ENCODE measurements around the gene ORMDL1. TPM values are rescaled to one million over a fixed set of nuclear protein-coding genes. Genes with fewer than 3 reads are reported as not detected.
A peak's percentile ranks its signal among the peaks of the same experiment; 100 is the strongest.

The ORMDL1 gene
- total RNA-seq, 1 experiment from 2014 or later = 38.4 TPM

GRCh38 chr2:189770590-189771322 is 13.4 kb downstream of the ORMDL1 start:
- Mint-ChIP-seq H3K4me3 (no peak overlapping the region), H3K27ac (no peak overlapping the region), H3K4me1 (no peaks in the 10 kb centered on the region), H3K27me3 (ENCODE audit: low read depth) (no peaks in the 10 kb centered on the region), H3K9me3 (no peaks in the 10 kb centered on the region), H3K36me3 (peaks cover 43% of the 10 kb centered on the region)
- POLR2A ChIA-PET = no interaction called here
- DNase-seq (ENCODE audit: low spot score) (no peak), ATAC-seq (no peak)
- TF ChIP-seq GTF2I (CRISPR knock-in tag; conservative IDR thresholded peaks at IDR 0.05) = no peak
- TF ChIP-seq PRDM15 (CRISPR knock-in tag; IDR thresholded peaks at IDR 0.05) = no peak
- no peak for TF ChIP-seq FOXK1 (CRISPR knock-in tag; IDR thresholded peaks at IDR 0.05)
- TF ChIP-seq ZNF138 (CRISPR knock-in tag; conservative IDR thresholded peaks at IDR 0.05) = no peak
- TF ChIP-seq TP53 (CRISPR knock-in tag; IDR thresholded peaks at IDR 0.05) = no peak
- no peak for TF ChIP-seq KAT7 (CRISPR knock-in tag; IDR thresholded peaks at IDR 0.05; ENCODE audit: borderline replicate concordance)
- TF ChIP-seq OVOL2 (CRISPR knock-in tag; IDR thresholded peaks at IDR 0.05; ENCODE audit: borderline replicate concordance) = no peak
- no peak for TF ChIP-seq ZNF232 (CRISPR knock-in tag; IDR thresholded peaks at IDR 0.05)
- no peak for TF ChIP-seq E2F5 (CRISPR knock-in tag; IDR thresholded peaks at IDR 0.05)
- TF ChIP-seq ATF1 (CRISPR knock-in tag; IDR thresholded peaks at IDR 0.05) = no peak
- TF ChIP-seq ZNF317 (CRISPR knock-in tag; IDR thresholded peaks at IDR 0.05; ENCODE audit: borderline replicate concordance, low read depth) = no peak
- TF ChIP-seq NR2C2 (CRISPR knock-in tag; IDR thresholded peaks at IDR 0.05) = no peak
- no peak for TF ChIP-seq STAT6 (CRISPR knock-in tag; conservative IDR thresholded peaks at IDR 0.05; ENCODE audit: low read depth)
- CTCF ChIA-PET = interaction anchor here (1.0 kb wide), 1 partner anchor 8 kb away, joined by 4 read pairs; the partner anchor contains the start of gene OSGEPL1

- no peak overlapping the region for H3K27ac Mint-ChIP-seq
- H3K4me1 Mint-ChIP-seq = peaks cover 3% of the 10 kb centered on the region; the same call in 1 of the 2 replicates
- ATAC-seq = no peak
- H3K4me3 Mint-ChIP-seq = peak overlapping the region; percentile 89; the same call in 1 of the 2 replicates
- no peaks in the 10 kb centered on the region for H3K9me3 Mint-ChIP-seq
- H3K27me3 Mint-ChIP-seq (ENCODE audit: low read depth) = no peaks in the 10 kb centered on the region
- CTCF ChIA-PET = interaction anchor here (2.4 kb wide), 1 partner anchor 20 kb away, joined by 13 read pairs; the partner anchor contains the start of genes ORMDL1 and PMS1
- POLR2A ChIA-PET = no interaction called here
- DNase-seq (ENCODE audit: low spot score) = no peak
- peaks cover 10% of the 10 kb centered on the region for H3K36me3 Mint-ChIP-seq
- no peak for TF ChIP-seq TCF7 (CRISPR knock-in tag; IDR thresholded peaks at IDR 0.05; ENCODE audit: low read depth)
- no peak for TF ChIP-seq ATF1 (CRISPR knock-in tag; IDR thresholded peaks at IDR 0.05)
- TF ChIP-seq NR2C2 (CRISPR knock-in tag; IDR thresholded peaks at IDR 0.05) = no peak
- TF ChIP-seq CTCF (IDR thresholded peaks at IDR 0.05) = no peak
- no peak for TF ChIP-seq ATF3 (CRISPR knock-in tag; conservative IDR thresholded peaks at IDR 0.05)
- no peak for TF ChIP-seq ZBTB21 (CRISPR knock-in tag; IDR thresholded peaks at IDR 0.05; ENCODE audit: borderline replicate concordance)
- no peak for TF ChIP-seq ZSCAN18 (CRISPR knock-in tag; IDR thresholded peaks at IDR 0.05)
- no peak for TF ChIP-seq ZNF263 (CRISPR knock-in tag; IDR thresholded peaks at IDR 0.05; ENCODE audit: low read depth)
- TF ChIP-seq ZBTB43 (CRISPR knock-in tag; IDR thresholded peaks at IDR 0.05) = no peak
- TF ChIP-seq RELA (CRISPR knock-in tag; IDR thresholded peaks at IDR 0.05; ENCODE audit: borderline replicate concordance) = no peak
Measured at GRCh38 chr2:189763908-189764661, 20.1 kb downstream of the ORMDL1 start.

Measured in WTC11 (cell line).